HEK293 (cell line): Measurements from ENCODE around the gene ITSN2.

ENCODE experiments used
- CTCF ChIA-PET: fragments of 350-600 bp; formaldehyde crosslinking; extraction: SDS; loops from one replicate; lab custom pipeline; 2021; ENCODE audit warnings: antibody characterized with exemption; lab: Yijun Ruan, JAX
- POLR2A ChIA-PET: fragments of 300-600 bp; formaldehyde crosslinking; extraction: SDS; loops from one replicate; lab custom pipeline; 2020; ENCODE audit warnings: antibody characterized with exemption, inconsistent platforms; lab: Yijun Ruan, JAX
- H3K27ac ChIP-seq: fragments of 200-500 bp; sonication (Bioruptor generic); 2 replicates; pipeline ENCODE4 v1.5.1; 2014; ENCODE audit warnings: low read depth, low read length, control low read depth, inconsistent platforms; ENCODE audit errors: extremely low read depth
- H3K36me3 ChIP-seq, 2 experiments: fragments of 200-500 bp in 1 of 2; sonication (Bioruptor generic) in 1 of 2; 1 replicate in 1 of 2; 2 replicates in 1 of 2; pipeline ENCODE4 v1.5.1; 2014 to 2017; ENCODE audit warnings: inconsistent platforms in 2 of 2, low read length in 2 of 2; ENCODE audit not compliant: control insufficient read depth in 2 of 2, insufficient read depth in 1 of 2
- H3K4me1 ChIP-seq: fragments of 200-500 bp; sonication (Bioruptor generic); 2 replicates; pipeline ENCODE4 v1.5.1; 2014; ENCODE audit warnings: mild to moderate bottlenecking, low read length, inconsistent platforms; ENCODE audit not compliant: control insufficient read depth, insufficient read depth
- H3K4me3 ChIP-seq: 2 replicates; pipeline ENCODE4 v1.5.1; 2011; ENCODE audit warnings: low read depth, mild to moderate bottlenecking, control low read depth, low read length, moderate library complexity
- H3K9me3 ChIP-seq: fragments of 200-500 bp; sonication (Bioruptor generic); 2 replicates; pipeline ENCODE4 v1.5.1; 2014; ENCODE audit warnings: low read depth, low read length, inconsistent platforms; ENCODE audit not compliant: control insufficient read depth, insufficient read depth
- INSM2 ChIP-seq: fragments of 450-650 bp; formaldehyde crosslinking; IDR thresholded peaks from 2 replicates; pipeline ENCODE4 v1.5.1; 2016; ENCODE audit warnings: missing biosample characterization, missing genetic modification characterization
- PRDM2 ChIP-seq: fragments of 450-650 bp; formaldehyde crosslinking; IDR thresholded peaks from 2 replicates; pipeline ENCODE4 v1.5.1; 2016; ENCODE audit warnings: missing biosample characterization, missing genetic modification characterization, borderline replicate concordance
- ZNF140 ChIP-seq: fragments of 450-650 bp; formaldehyde crosslinking; IDR thresholded peaks from 2 replicates; pipeline ENCODE4 v1.5.1; 2016; ENCODE audit warnings: missing biosample characterization, missing genetic modification characterization
- ZNF221 ChIP-seq: fragments of 450-650 bp; formaldehyde crosslinking; IDR thresholded peaks from 2 replicates; pipeline ENCODE4 v1.5.1; 2017; ENCODE audit warnings: missing biosample characterization, missing genetic modification characterization, borderline replicate concordance
- ZNF580 ChIP-seq: fragments of 450-650 bp; formaldehyde crosslinking; IDR thresholded peaks from 2 replicates; pipeline ENCODE4 v1.5.1; 2016; ENCODE audit warnings: missing biosample characterization, missing genetic modification characterization
- ZNF76 ChIP-seq: fragments of 450-650 bp; formaldehyde crosslinking; IDR thresholded peaks from 2 replicates; pipeline ENCODE4; 2016; ENCODE audit warnings: low read depth, missing biosample characterization, missing genetic modification characterization, borderline replicate concordance
- ZNF837 ChIP-seq: fragments of 450-650 bp; formaldehyde crosslinking; IDR thresholded peaks from 2 replicates; pipeline ENCODE4 v1.5.1; 2016; ENCODE audit warnings: missing biosample characterization, missing genetic modification characterization
- TF ChIP-seq, protein P1 (sequence below): fragments of 450-650 bp; formaldehyde crosslinking; IDR thresholded peaks from 2 replicates; pipeline ENCODE4 v1.5.1; 2016; ENCODE audit warnings: missing biosample characterization, missing genetic modification characterization
- TF ChIP-seq, protein P2 (sequence below): fragments of 450-650 bp; formaldehyde crosslinking; IDR thresholded peaks from 2 replicates; pipeline ENCODE4 v1.5.1; 2017; ENCODE audit warnings: missing biosample characterization, missing genetic modification characterization
- TF ChIP-seq, protein P3 (sequence below): fragments of 450-650 bp; formaldehyde crosslinking; optimal IDR thresholded peaks from 2 replicates; pipeline ENCODE3; 2016; ENCODE audit warnings: missing biosample characterization, mild to moderate bottlenecking, missing genetic modification characterization

The ITSN2 gene

DNA sequence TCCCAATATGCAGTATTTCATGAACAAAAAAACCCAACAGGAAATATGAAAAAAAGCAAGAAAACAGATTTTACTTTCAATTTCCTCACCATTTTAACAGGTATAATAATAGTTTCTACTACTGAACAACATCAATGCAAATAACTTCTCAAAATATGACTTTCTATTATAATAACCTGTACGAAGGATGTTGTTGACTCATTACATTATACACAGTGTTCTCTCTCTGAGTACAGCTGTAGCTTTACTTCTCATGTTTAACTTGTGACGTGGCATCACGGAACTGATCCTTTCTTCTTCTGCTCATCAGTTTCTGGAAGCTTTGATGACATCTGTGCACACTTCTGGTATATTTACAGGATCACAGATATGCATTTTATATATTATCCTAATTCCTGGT lies 145.5 kb downstream of the ITSN2 start:
- Histone ChIP-seq H3K4me3 (no peak overlapping the region), H3K4me1 (no peaks in the 10 kb centered on the region), H3K9me3 (no peaks in the 10 kb centered on the region), H3K36me3 (peaks cover 0 to 16% of the 10 kb centered on the region in 2 experiments; a peak in 1 of 3 replicates), H3K27ac (no peak overlapping the region)
- ChIA-PET POLR2A (no interaction called here), CTCF (no interaction called here)
- no peak for TF ChIP-seq ZNF76 (tag by site-specific recombination)
- TF ChIP-seq INSM2: no peak
- no peak for TF ChIP-seq ZNF837
- TF ChIP-seq, protein P1, sequence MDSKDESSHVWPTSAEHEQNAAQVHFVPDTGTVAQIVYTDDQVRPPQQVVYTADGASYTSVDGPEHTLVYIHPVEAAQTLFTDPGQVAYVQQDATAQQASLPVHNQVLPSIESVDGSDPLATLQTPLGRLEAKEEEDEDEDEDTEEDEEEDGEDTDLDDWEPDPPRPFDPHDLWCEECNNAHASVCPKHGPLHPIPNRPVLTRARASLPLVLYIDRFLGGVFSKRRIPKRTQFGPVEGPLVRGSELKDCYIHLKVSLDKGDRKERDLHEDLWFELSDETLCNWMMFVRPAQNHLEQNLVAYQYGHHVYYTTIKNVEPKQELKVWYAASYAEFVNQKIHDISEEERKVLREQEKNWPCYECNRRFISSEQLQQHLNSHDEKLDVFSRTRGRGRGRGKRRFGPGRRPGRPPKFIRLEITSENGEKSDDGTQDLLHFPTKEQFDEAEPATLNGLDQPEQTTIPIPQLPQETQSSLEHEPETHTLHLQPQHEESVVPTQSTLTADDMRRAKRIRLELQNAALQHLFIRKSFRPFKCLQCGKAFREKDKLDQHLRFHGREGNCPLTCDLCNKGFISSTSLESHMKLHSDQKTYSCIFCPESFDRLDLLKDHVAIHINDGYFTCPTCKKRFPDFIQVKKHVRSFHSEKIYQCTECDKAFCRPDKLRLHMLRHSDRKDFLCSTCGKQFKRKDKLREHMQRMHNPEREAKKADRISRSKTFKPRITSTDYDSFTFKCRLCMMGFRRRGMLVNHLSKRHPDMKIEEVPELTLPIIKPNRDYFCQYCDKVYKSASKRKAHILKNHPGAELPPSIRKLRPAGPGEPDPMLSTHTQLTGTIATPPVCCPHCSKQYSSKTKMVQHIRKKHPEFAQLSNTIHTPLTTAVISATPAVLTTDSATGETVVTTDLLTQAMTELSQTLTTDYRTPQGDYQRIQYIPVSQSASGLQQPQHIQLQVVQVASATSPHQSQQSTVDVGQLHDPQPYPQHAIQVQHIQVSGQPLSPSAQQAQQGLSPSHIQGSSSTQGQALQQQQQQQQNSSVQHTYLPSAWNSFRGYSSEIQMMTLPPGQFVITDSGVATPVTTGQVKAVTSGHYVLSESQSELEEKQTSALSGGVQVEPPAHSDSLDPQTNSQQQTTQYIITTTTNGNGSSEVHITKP (tag by site-specific recombination): no peak
- TF ChIP-seq, protein P2, sequence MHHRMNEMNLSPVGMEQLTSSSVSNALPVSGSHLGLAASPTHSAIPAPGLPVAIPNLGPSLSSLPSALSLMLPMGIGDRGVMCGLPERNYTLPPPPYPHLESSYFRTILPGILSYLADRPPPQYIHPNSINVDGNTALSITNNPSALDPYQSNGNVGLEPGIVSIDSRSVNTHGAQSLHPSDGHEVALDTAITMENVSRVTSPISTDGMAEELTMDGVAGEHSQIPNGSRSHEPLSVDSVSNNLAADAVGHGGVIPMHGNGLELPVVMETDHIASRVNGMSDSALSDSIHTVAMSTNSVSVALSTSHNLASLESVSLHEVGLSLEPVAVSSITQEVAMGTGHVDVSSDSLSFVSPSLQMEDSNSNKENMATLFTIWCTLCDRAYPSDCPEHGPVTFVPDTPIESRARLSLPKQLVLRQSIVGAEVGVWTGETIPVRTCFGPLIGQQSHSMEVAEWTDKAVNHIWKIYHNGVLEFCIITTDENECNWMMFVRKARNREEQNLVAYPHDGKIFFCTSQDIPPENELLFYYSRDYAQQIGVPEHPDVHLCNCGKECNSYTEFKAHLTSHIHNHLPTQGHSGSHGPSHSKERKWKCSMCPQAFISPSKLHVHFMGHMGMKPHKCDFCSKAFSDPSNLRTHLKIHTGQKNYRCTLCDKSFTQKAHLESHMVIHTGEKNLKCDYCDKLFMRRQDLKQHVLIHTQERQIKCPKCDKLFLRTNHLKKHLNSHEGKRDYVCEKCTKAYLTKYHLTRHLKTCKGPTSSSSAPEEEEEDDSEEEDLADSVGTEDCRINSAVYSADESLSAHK (tag by site-specific recombination): no peak
- no peak for TF ChIP-seq ZNF580 (tag by site-specific recombination)
- TF ChIP-seq ZNF221: no peak
- no peak for TF ChIP-seq PRDM2 (tag by site-specific recombination)
- TF ChIP-seq, protein P3, sequence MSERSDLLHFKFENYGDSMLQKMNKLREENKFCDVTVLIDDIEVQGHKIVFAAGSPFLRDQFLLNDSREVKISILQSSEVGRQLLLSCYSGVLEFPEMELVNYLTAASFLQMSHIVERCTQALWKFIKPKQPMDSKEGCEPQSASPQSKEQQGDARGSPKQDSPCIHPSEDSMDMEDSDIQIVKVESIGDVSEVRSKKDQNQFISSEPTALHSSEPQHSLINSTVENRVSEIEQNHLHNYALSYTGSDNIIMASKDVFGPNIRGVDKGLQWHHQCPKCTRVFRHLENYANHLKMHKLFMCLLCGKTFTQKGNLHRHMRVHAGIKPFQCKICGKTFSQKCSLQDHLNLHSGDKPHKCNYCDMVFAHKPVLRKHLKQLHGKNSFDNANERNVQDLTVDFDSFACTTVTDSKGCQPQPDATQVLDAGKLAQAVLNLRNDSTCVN: no peak
- no peak for TF ChIP-seq ZNF140
